HG03378 (cell line): ENCODE measurements around the gene PRTFDC1.
"Not testable (repeated sequence)": the region's sequence is repeated elsewhere in the genome, so short reads cannot be mapped to it uniquely, and the experiment has no call there.

Experiments
- ATAC-seq: cut with Tn5 transposase; IDR thresholded peaks from one replicate; pipeline ENCODE4 v1.9.1; 2021; ENCODE audit warnings: mild to moderate bottlenecking, moderate library complexity; ENCODE audit not compliant: unreplicated experiment

Gene PRTFDC1

GRCh38 chr10:24952143-24952706 is at the start of gene PRTFDC1:
TSS of gene PRTFDC1 (minus strand) at chr10:24952606. CDS start at chr10:24952575, 31 bp downstream.
- ATAC-seq = no peak

- ATAC-seq = no peak
These were observed 45.6 kb upstream of the PRTFDC1 start for GRCh38 chr10:24998044-24998443.

DNA sequence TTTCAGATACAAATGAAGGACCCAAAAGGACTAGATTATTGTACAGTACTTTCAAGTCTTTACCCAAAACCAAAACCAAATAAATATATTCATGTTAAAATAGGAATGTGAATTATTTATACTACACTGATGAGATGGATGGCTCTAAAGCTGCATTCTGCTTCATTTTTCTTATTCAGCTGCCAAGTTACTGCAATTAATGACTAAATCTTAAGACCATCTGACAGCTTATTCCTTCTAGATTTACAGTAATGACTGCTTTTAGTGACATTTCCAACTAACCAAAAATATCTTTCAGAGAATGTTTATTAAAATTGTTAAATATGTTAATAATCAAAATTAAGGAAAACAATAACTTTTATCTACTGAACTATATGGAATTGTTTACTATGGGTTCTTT is 42.7 kb upstream of the PRTFDC1 start:
- no peak for ATAC-seq

DNA sequence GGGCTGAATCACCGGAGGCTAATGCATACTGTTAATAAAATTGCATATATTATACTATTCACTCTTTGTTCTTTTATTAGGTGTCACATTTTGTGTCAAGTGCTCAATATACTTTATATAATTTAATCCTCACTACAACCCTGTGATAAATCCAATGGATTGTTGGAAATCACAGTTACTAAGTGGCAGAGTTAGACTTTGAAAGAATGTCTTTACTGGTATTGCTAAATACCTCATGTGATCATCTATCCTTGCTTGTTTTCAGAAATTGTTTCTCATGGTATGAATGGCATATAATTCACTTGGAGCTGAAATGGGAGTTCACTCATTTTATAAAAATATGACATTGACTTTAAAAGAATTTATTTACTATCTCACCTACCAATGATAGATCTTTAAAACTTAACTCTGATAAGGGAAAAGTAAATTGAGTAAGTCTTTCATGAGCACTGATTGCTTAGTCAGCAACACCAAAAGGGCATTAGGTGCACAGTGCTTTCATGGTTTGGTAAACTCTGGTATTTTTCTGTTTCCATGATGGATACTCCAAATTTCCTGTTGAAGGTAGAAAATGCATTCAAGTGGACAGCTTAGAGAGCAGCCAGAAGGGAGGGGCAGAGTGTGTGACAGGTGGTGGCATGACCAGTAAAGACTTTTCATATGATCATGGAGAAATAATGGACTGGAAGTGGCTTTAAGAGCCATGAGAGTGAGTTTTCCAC is 41.0 kb upstream of the PRTFDC1 start:
- ATAC-seq = no peak

GRCh38 chr10:24992512-24993133 is 40.2 kb upstream of the PRTFDC1 start:
- no peak for ATAC-seq

GRCh38 chr10:24991298-24991697 is 38.9 kb upstream of the PRTFDC1 start:
- ATAC-seq = no peak

DNA sequence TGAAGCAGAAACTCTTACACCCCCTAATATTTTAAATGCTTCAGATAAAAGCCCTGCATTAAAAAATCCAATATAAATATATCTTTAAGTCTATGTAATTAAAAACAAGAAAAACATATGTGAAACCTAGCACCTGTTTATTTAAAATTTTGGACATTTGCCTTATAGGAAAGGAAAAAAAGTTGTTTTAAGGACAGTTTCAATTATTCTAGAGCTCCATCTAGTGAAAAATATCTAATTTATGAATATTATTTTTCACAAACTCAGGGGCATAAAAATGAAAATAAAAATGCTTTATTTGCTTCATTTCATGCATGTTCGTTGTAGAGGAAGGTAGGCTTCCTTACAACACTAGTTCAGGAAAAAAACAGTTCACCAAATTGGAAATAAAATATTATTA is 37.5 kb upstream of the PRTFDC1 start:
- ATAC-seq = no peak

- ATAC-seq = no peak
These were observed 36.6 kb upstream of the PRTFDC1 start for GRCh38 chr10:24988831-24989640.

GRCh38 chr10:24984906-24985305 is 32.5 kb upstream of the PRTFDC1 start:
- no peak for ATAC-seq

- no peak for ATAC-seq
These were observed 31.5 kb upstream of the PRTFDC1 start for GRCh38 chr10:24983946-24984345.

DNA sequence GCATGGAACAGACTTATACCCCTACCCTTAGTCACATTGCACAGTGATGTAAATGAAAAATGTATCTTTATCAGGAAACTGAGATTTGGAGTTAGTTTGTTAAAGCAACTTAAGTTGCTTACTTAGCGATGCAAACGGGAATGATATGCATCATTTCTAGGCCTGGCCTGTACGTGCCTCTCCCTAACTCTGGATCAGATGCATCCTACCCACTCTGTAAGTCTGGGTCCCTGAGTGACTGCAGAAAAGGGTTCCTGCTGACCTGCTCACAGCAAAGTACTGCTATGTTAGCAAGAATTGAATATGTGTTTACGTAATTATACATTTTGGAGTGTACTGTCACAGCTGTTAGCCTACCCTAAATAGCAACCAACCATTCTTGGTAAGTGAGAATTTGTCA is 30.7 kb upstream of the PRTFDC1 start:
- ATAC-seq = no peak

GRCh38 chr10:24982319-24983112 is 30.1 kb upstream of the PRTFDC1 start:
- ATAC-seq = peak; percentile 66

GRCh38 chr10:24981161-24981710 is 28.8 kb upstream of the PRTFDC1 start:
- ATAC-seq = no peak

DNA sequence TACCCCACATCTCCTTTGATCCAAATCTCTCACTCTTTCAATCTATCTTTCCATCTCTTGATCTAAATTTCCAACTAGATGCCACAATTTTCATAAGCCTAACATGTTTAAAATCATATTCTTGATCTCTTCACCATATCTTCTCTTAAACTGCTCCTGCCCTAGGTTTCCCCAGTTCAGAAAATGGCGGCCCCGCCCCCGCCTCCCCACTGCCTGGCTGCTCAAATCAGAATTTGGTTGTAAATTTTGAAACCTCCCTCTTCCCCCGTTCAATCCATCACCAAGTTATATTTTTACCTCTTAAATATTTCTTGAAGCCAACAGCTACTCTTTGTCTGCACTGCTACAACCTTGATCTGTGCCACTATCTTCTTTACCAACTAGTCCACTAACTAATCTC is 27.3 kb upstream of the PRTFDC1 start:
- ATAC-seq = no peak

DNA sequence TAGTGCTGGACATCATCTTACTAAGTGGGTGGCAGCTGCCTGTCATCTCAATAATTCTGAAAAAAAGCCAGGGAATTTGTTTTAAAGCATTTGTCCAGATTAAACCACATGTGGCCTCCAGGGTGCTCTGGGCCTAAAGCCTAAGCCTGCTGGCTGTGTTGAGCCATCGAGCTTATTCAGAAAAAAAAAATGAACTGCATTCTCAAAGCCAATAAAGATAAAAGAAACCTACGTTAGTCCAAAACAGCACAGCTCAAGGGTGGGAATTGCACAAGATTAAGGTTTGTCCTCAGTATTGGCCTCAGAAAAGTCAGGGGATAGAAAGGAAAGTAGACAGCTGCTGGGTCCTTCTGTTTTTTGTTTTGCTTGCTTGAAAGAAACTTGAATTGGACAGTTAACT is 22.6 kb upstream of the PRTFDC1 start:
- no peak for ATAC-seq

GRCh38 chr10:24973163-24973562 is 20.8 kb upstream of the PRTFDC1 start:
- ATAC-seq = no peak

DNA sequence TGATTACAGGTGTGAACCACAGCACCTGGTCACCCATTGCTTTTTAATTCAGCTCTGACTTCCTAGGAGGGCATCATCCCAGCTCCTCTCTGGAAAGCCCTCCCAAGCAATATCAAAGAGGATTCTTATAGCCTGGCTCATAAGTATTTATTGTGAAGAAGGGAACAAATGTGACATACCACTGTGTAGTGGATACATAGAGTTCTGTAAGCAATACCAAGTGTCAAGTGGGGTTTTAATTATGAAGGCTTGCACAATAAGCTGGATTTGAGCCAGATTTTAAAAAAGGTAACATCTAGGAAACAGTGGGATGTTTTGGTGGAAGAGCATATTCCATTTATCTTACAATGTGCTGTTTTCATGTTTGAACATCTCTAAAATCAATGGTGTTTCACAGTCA is 19.0 kb upstream of the PRTFDC1 start:
- no peak for ATAC-seq

DNA sequence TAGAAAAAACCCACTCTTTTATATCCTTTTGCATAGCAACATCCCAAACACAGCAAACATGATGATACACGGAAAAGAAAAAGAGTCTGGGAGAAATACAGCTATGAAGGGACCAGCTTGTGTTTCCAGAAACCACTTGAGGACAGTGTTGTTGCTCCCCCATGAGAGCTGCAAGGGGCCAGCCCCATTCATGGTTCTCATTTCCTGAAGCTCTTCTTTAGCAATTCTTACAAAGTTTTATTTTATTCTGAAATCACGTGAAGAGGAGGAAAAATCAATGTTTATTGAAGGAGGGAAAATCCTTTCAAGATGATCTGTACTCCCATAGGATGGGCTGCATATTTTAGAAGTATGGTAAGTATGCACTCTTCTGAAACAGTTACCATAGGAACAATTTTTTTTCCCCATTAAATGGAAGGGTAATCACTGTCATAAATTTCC is 17.5 kb upstream of the PRTFDC1 start:
- no peak for ATAC-seq

DNA sequence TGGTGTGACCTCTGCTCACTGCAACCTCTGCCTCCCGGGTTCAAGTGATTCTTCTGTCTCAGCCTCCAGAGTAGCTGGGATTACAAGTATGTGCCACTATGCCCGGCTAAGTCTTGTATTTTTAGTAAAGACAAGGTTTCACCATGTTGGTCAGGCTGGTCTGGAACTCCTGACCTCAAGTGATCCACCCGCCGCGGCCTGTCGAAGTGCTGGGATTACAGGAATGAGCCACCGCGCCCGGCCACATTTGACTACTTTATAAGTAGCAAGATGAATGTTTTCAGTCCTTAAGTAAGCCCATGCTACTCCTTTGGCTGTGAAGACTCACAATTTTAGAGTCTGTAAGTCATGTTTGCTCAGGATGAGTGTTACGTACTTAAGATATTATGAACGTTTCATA is 16.5 kb upstream of the PRTFDC1 start:
- ATAC-seq = not testable (repeated sequence)

GRCh38 chr10:24968349-24968748 is 15.9 kb upstream of the PRTFDC1 start:
- no peak for ATAC-seq
